Inflammatory macrophage (primary cell): ENCODE data around the gene MTCH1.
A peak's percentile ranks its signal among the peaks of the same experiment; 100 is the strongest.
"Not testable (repeated sequence)": the region's sequence is repeated elsewhere in the genome, so short reads cannot be mapped to it uniquely, and the experiment has no call there.

Experiments used
- DNase-seq, 2 donors: peaks; one replicate each; pipeline ENCODE4 v3.0.0-alpha.2; 2020 to 2022

MTCH1 gene

GRCh38 chr6:36968266-36968977, 17.6 kb downstream of the MTCH1 start:
- no peak for DNase-seq

- DNase-seq: no peak
Observed at GRCh38 chr6:36967757-36968156, 18.2 kb downstream of the MTCH1 start.

- no peak for DNase-seq
Observed at GRCh38 chr6:36967301-36967700, 18.7 kb downstream of the MTCH1 start.

- DNase-seq: no peak
Observed at GRCh38 chr6:36964908-36965307, 21.1 kb downstream of the MTCH1 start.

GRCh38 chr6:36964349-36964748, 21.6 kb downstream of the MTCH1 start:
- no peak for DNase-seq

- DNase-seq: no peak
Observed at GRCh38 chr6:36963451-36964290, 22.3 kb downstream of the MTCH1 start.

- peak; percentile 95 to 96 for DNase-seq
Observed at GRCh38 chr6:36962874-36963273, 23.1 kb downstream of the MTCH1 start.

GRCh38 chr6:36961441-36962435, 24.3 kb downstream of the MTCH1 start:
- DNase-seq: no peak

- DNase-seq: no peak
Observed at GRCh38 chr6:36959555-36960250, 26.3 kb downstream of the MTCH1 start.

GRCh38 chr6:36958775-36959554, 27.0 kb downstream of the MTCH1 start:
- DNase-seq: no peak

GRCh38 chr6:36957773-36958271, 28.2 kb downstream of the MTCH1 start:
- no peak for DNase-seq

- no peak for DNase-seq
Observed at GRCh38 chr6:36956446-36956820, 29.6 kb downstream of the MTCH1 start.

- no peak for DNase-seq
Observed at GRCh38 chr6:36955671-36956445, 30.1 kb downstream of the MTCH1 start.

- peak in 1 of 2 donors; percentile 29 for DNase-seq
Observed at GRCh38 chr6:36955136-36955535, 30.9 kb downstream of the MTCH1 start.

GRCh38 chr6:36954262-36954931, 31.6 kb downstream of the MTCH1 start, which contains the start of gene PI16:
TSS of gene PI16 (plus strand) at chr6:36954738. CDS start at chr6:36954761, 23 bp downstream.
- no peak for DNase-seq

GRCh38 chr6:36953931-36954261, 32.1 kb downstream of the MTCH1 start:
- DNase-seq: no peak

GRCh38 chr6:36949636-36950035, 36.4 kb downstream of the MTCH1 start:
- no peak for DNase-seq

- not testable (repeated sequence) for DNase-seq
Observed at GRCh38 chr6:36949076-36949475, 36.9 kb downstream of the MTCH1 start.

GRCh38 chr6:36947570-36948351, 38.2 kb downstream of the MTCH1 start:
- DNase-seq: no peak
